Caco-2 (cell line): ENCODE results near the gene ANK3. TPM values are rescaled to one million over a fixed set of nuclear protein-coding genes. Genes with fewer than 3 reads are reported as not detected.

Experiments
- BruUV-seq: library from RNA; stranded (reverse); fragments of 400-500 nt; replicated peaks from 2 replicates; lab custom pipeline; 2021; lab: Mats Ljungman, UMichigan
- CTCF ChIA-PET: fragments of 300-600 bp; sonication (Branson Sonifier 250); formaldehyde crosslinking; loops from one replicate; lab custom pipeline; 2022; ENCODE audit warnings: antibody characterized with exemption; lab: Charles Lee
- POLR2A ChIA-PET: fragments of 300-600 bp; sonication (Branson Sonifier 250); formaldehyde crosslinking; loops from one replicate; lab custom pipeline; 2022; ENCODE audit warnings: antibody characterized with exemption; lab: Charles Lee
- DNase-seq, 2 experiments: peaks; one replicate each; pipeline versions ENCODE4 v3.0.0 to v3.0.0-alpha.2; 2020 to 2022
- H3K27me3 ChIP-seq: replicated peaks from 2 replicates; pipeline ENCODE4 v1.6.0; 2011; ENCODE audit warnings: low read length; ENCODE audit not compliant: control insufficient read depth, insufficient read depth
- H3K36me3 ChIP-seq: 2 replicates; pipeline ENCODE4 v1.5.1; 2011; ENCODE audit warnings: low read length; ENCODE audit not compliant: control insufficient read depth, insufficient read depth
- H3K4me1 ChIP-seq: fragments of 250-450 bp; sonication (Bioruptor Pico); 2 replicates; pipeline ENCODE4 v1.5.1; 2020; ENCODE audit warnings: mild to moderate bottlenecking
- H3K4me3 ChIP-seq: 2 replicates; pipeline ENCODE4 v1.5.1; 2011; ENCODE audit warnings: low read depth, mild to moderate bottlenecking, control low read depth, low read length
- H3K9me3 ChIP-seq: fragments of 250-450 bp; sonication (Bioruptor Pico); 2 replicates; pipeline ENCODE4 v1.5.1; 2020; ENCODE audit warnings: mild to moderate bottlenecking, moderate library complexity
- H3K27ac Mint-ChIP-seq: one replicate; pipeline ENCODE4 v1.8.0; 2022; ENCODE audit warnings: mixed read lengths; ENCODE audit not compliant: unreplicated experiment
- H3K27me3 Mint-ChIP-seq: one replicate; pipeline ENCODE4 v1.8.0; 2022; ENCODE audit warnings: mixed read lengths; ENCODE audit not compliant: insufficient read depth, unreplicated experiment
- H3K36me3 Mint-ChIP-seq: one replicate; pipeline ENCODE4 v1.8.0; 2022; ENCODE audit warnings: mild to moderate bottlenecking, mixed read lengths; ENCODE audit not compliant: insufficient read depth, unreplicated experiment
- H3K4me1 Mint-ChIP-seq: one replicate; pipeline ENCODE4 v1.8.0; 2022; ENCODE audit warnings: low read depth, mixed read lengths; ENCODE audit not compliant: unreplicated experiment
- H3K4me3 Mint-ChIP-seq: one replicate; pipeline ENCODE4 v1.8.0; 2022; ENCODE audit warnings: mild to moderate bottlenecking, moderate library complexity, mixed read lengths; ENCODE audit not compliant: unreplicated experiment
- H3K9me3 Mint-ChIP-seq: one replicate; pipeline ENCODE4 v1.8.0; 2022; ENCODE audit warnings: mixed read lengths; ENCODE audit not compliant: unreplicated experiment
- CTCF ChIP-seq, 2 experiments: fragments of 200-600 bp in 1 of 2; IDR thresholded peaks; 1 replicate in 1 of 2; 2 replicates in 1 of 2; pipeline versions ENCODE4 v1.5.1 to v1.8.0; 2011 to 2022; ENCODE audit warnings: antibody characterized with exemption in 1 of 2, control low read depth in 1 of 2, inconsistent platforms in 1 of 2, low read depth in 1 of 2, low read length in 1 of 2, mild to moderate bottlenecking in 1 of 2, moderate library complexity in 1 of 2; ENCODE audit not compliant: insufficient read depth in 1 of 2, severe bottlenecking in 1 of 2, unreplicated experiment in 1 of 2
- intact Hi-C: fragments of 100-400 bp; cut with micrococcal nuclease; formaldehyde crosslinking; loops from one replicate; pipeline ENCODE4 v1.10.0; 2022; ENCODE audit not compliant: unreplicated experiment
- total RNA-seq: library from RNA; stranded (reverse); gene quantifications from 2 replicates; pipeline ENCODE4 v1.2.3, GENCODE V29; 2022

The ANK3 gene
- total RNA-seq, 1 experiment from 2014 or later: 46.7 TPM

- Mint-ChIP-seq H3K27ac (no peak overlapping the region), H3K36me3 (no peaks in the 10 kb centered on the region), H3K27me3 (no peaks in the 10 kb centered on the region), H3K4me3 (no peak overlapping the region), H3K9me3 (no peaks in the 10 kb centered on the region), H3K4me1 (peaks cover 24% of the 10 kb centered on the region)
- BruUV-seq: no TSS peak
- no peak for DNase-seq
- Histone ChIP-seq H3K4me1 (peaks cover 27% of the 10 kb centered on the region), H3K27me3 (no peaks in the 10 kb centered on the region), H3K9me3 (no peaks in the 10 kb centered on the region), H3K36me3 (no peaks in the 10 kb centered on the region), H3K4me3 (no peak overlapping the region)
- ChIA-PET CTCF (no interaction called here), POLR2A (interaction anchor here (0.6 kb wide), 1 partner anchor 379 kb away, joined by 3 read pairs; the partner anchor contains the start of gene CDK1)
- intact Hi-C loops: no loop called here
- no peak for TF ChIP-seq CTCF (IDR thresholded peaks at IDR 0.05; ENCODE audit: insufficient read depth in 1 of 2, low read depth in 1 of 2, low read length in 1 of 2, severe bottlenecking in 1 of 2, unreplicated experiment in 1 of 2)
These were observed 9.7 kb upstream of the ANK3 start for GRCh38 chr10:60399328-60399727.

- Mint-ChIP-seq H3K36me3 (no peaks in the 10 kb centered on the region), H3K4me3 (no peak overlapping the region), H3K4me1 (peaks cover 24% of the 10 kb centered on the region), H3K9me3 (no peaks in the 10 kb centered on the region), H3K27me3 (no peaks in the 10 kb centered on the region), H3K27ac (peak overlapping the region; percentile 42)
- ChIA-PET POLR2A (no interaction called here), CTCF (no interaction called here)
- no peaks in the 10 kb centered on the region for H3K36me3 ChIP-seq
- intact Hi-C loops: no loop called here
- H3K4me1 ChIP-seq: peaks cover 29% of the 10 kb centered on the region
- no peaks in the 10 kb centered on the region for H3K27me3 ChIP-seq
- DNase-seq: peak in 1 of 2 experiments; percentile 32
- no peak for TF ChIP-seq CTCF (IDR thresholded peaks at IDR 0.05; ENCODE audit: insufficient read depth in 1 of 2, low read depth in 1 of 2, low read length in 1 of 2, severe bottlenecking in 1 of 2, unreplicated experiment in 1 of 2)
- no TSS peak for BruUV-seq
- H3K9me3 ChIP-seq: no peaks in the 10 kb centered on the region
- H3K4me3 ChIP-seq: no peak overlapping the region
These were observed 8.1 kb upstream of the ANK3 start for GRCh38 chr10:60397792-60398191.

GRCh38 chr10:60396766-60397165, 7.1 kb upstream of the ANK3 start:
- intact Hi-C loops: no loop called here
- CTCF ChIA-PET: interaction anchor here (1.0 kb wide), 1 partner anchor 158 kb away, joined by 4 read pairs; no protein-coding TSS in a partner anchor
- no peaks in the 10 kb centered on the region for H3K36me3 Mint-ChIP-seq
- no peaks in the 10 kb centered on the region for H3K9me3 Mint-ChIP-seq
- H3K27ac Mint-ChIP-seq: peak overlapping the region; percentile 42
- H3K27me3 Mint-ChIP-seq: no peaks in the 10 kb centered on the region
- H3K4me3 Mint-ChIP-seq: no peak overlapping the region
- no TSS peak for BruUV-seq
- no peaks in the 10 kb centered on the region for H3K27me3 ChIP-seq
- no peak overlapping the region for H3K4me3 ChIP-seq
- no peak for DNase-seq
- no peaks in the 10 kb centered on the region for H3K9me3 ChIP-seq
- peaks cover 24% of the 10 kb centered on the region for H3K4me1 Mint-ChIP-seq
- H3K36me3 ChIP-seq: no peaks in the 10 kb centered on the region
- H3K4me1 ChIP-seq: peaks cover 39% of the 10 kb centered on the region
- POLR2A ChIA-PET: no interaction called here
- TF ChIP-seq CTCF (IDR thresholded peaks at IDR 0.05; ENCODE audit: insufficient read depth in 1 of 2, low read depth in 1 of 2, low read length in 1 of 2, severe bottlenecking in 1 of 2, unreplicated experiment in 1 of 2): no peak
